Suppressor macrophage treated with lipopolysaccharide for 1 hour (primary cell): Measurements from ENCODE around the gene ZFC3H1.
"Not testable (repeated sequence)": the region's sequence is repeated elsewhere in the genome, so short reads cannot be mapped to it uniquely, and the experiment has no call there.

ENCODE experiments used
- DNase-seq, 3 donors: peaks; one replicate each; pipeline ENCODE4 v3.0.0-alpha.2; 2020 to 2022

ZFC3H1 gene

GRCh38 chr12:71626098-71626497, 37.5 kb downstream of the ZFC3H1 start:
- peak; percentile 29 to 54 (median 46) for DNase-seq

GRCh38 chr12:71625476-71625875, 38.2 kb downstream of the ZFC3H1 start:
- no peak for DNase-seq

GRCh38 chr12:71621938-71622337, 41.7 kb downstream of the ZFC3H1 start:
- no peak for DNase-seq

GRCh38 chr12:71610031-71610795, 53.4 kb downstream of the ZFC3H1 start:
- peak in 2 of 3 donors; percentile 39 to 41 for DNase-seq

- DNase-seq, result no peak
These were observed 55.9 kb downstream of the ZFC3H1 start for GRCh38 chr12:71607494-71608330.

GRCh38 chr12:71605039-71605438, 58.6 kb downstream of the ZFC3H1 start:
- no peak for DNase-seq

GRCh38 chr12:71602761-71603577, 60.7 kb downstream of the ZFC3H1 start:
- DNase-seq, result no peak

- no peak for DNase-seq
These were observed 62.1 kb downstream of the ZFC3H1 start for GRCh38 chr12:71601546-71601945.

GRCh38 chr12:71599210-71599609, 64.4 kb downstream of the ZFC3H1 start:
- no peak for DNase-seq

- no peak for DNase-seq
These were observed 69.3 kb downstream of the ZFC3H1 start for GRCh38 chr12:71594214-71594948.

GRCh38 chr12:71592841-71593240, 70.8 kb downstream of the ZFC3H1 start:
- DNase-seq, result no peak

- no peak for DNase-seq
These were observed 72.0 kb downstream of the ZFC3H1 start for GRCh38 chr12:71591601-71592000.

- no peak for DNase-seq
These were observed 74.2 kb downstream of the ZFC3H1 start for GRCh38 chr12:71589478-71589881.

- no peak for DNase-seq
These were observed 76.6 kb downstream of the ZFC3H1 start for GRCh38 chr12:71587012-71587411.

GRCh38 chr12:71585218-71585617, 78.4 kb downstream of the ZFC3H1 start:
- no peak for DNase-seq

GRCh38 chr12:71584356-71584755, 79.3 kb downstream of the ZFC3H1 start:
- no peak for DNase-seq

GRCh38 chr12:71582925-71583324, 80.7 kb downstream of the ZFC3H1 start:
- DNase-seq, result no peak

GRCh38 chr12:71581206-71581605, 82.4 kb downstream of the ZFC3H1 start:
- no peak for DNase-seq

GRCh38 chr12:71578694-71579258, 84.9 kb downstream of the ZFC3H1 start:
- no peak for DNase-seq

- DNase-seq, result no peak
These were observed 87.2 kb downstream of the ZFC3H1 start for GRCh38 chr12:71576496-71576895.

GRCh38 chr12:71569885-71570284, 93.8 kb downstream of the ZFC3H1 start:
- not testable (repeated sequence) for DNase-seq

GRCh38 chr12:71567537-71567936, 96.1 kb downstream of the ZFC3H1 start:
- DNase-seq, result peak in 2 of 3 donors; percentile 32
